HCEC 1CT (cell line): ENCODE results near the gene PLP2.
"Not testable (repeated sequence)": the region's sequence is repeated elsewhere in the genome, so short reads cannot be mapped to it uniquely, and the experiment has no call there.

Experiments used
- DNase-seq: peaks from one replicate; pipeline ENCODE4 v3.0.0-alpha.2; 2017

Gene PLP2

GRCh38 chrX:49164589-49165360, 6.9 kb upstream of the PLP2 start:
- DNase-seq: no peak

GRCh38 chrX:49165901-49166881, 5.5 kb upstream of the PLP2 start:
- DNase-seq: peak; percentile 72

- DNase-seq: peak; percentile 65
Measured at GRCh38 chrX:49166914-49167739, 4.6 kb upstream of the PLP2 start.

- no peak for DNase-seq
Measured at GRCh38 chrX:49167740-49168108, 4.0 kb upstream of the PLP2 start.

- DNase-seq: peak; percentile 82
Measured at GRCh38 chrX:49172280-49172780, 632 bp downstream of the PLP2 start.

GRCh38 chrX:49173544-49173943, 1.8 kb downstream of the PLP2 start:
- not testable (repeated sequence) for DNase-seq

GRCh38 chrX:49174723-49175122, 3.0 kb downstream of the PLP2 start:
- no peak for DNase-seq

GRCh38 chrX:49175435-49176274, 4.0 kb downstream of the PLP2 start:
- DNase-seq: no peak

GRCh38 chrX:49176421-49177326, 5.0 kb downstream of the PLP2 start:
- no peak for DNase-seq

- no peak for DNase-seq
Measured at GRCh38 chrX:49177338-49177833, 5.7 kb downstream of the PLP2 start.

- DNase-seq: no peak
Measured at GRCh38 chrX:49177873-49178480, 6.3 kb downstream of the PLP2 start.

GRCh38 chrX:49178537-49178936, 6.8 kb downstream of the PLP2 start:
- no peak for DNase-seq

GRCh38 chrX:49179358-49179757, 7.7 kb downstream of the PLP2 start:
- no peak for DNase-seq

- DNase-seq: no peak
Measured at GRCh38 chrX:49183701-49184281, 12.1 kb downstream of the PLP2 start.

GRCh38 chrX:49184294-49185281, 12.9 kb downstream of the PLP2 start:
- DNase-seq: peak; percentile 81

GRCh38 chrX:49186125-49187027, 14.7 kb downstream of the PLP2 start, which contains the start of gene PRICKLE3:
PRICKLE3 (minus strand) TSS chrX:49186373; CDS start chrX:49186297, 76 bp downstream.
- DNase-seq: peak; percentile 68

- DNase-seq: no peak
Measured at GRCh38 chrX:49187028-49187394, 15.3 kb downstream of the PLP2 start.
